ENCODE measurements around the gene GSS. TPM values are rescaled to one million over a fixed set of nuclear protein-coding genes. Genes with fewer than 3 reads are reported as not detected.

Gene GSS
- total and polyA plus RNA-seq, 2 donors from 2014 or later = 54.9 to 71.5 TPM

- no peaks in the 10 kb centered on the region for H3K9me3 ChIP-seq (ENCODE audit: control insufficient read depth in 2 of 3, insufficient read depth in 1 of 3, low read length in 3 of 3)
- intact Hi-C loops (cut with DNase I) = no loop called here
- no peak overlapping the region for H3K4me3 ChIP-seq (ENCODE audit: low read length in 3 of 3)
- FAIRE-seq (no peak), DNase-seq (peak in 1 of 5 donors; percentile 62)
- no peak overlapping the region for H3K9ac ChIP-seq (ENCODE audit: low read length in 3 of 3)
- no peaks in the 10 kb centered on the region for H3K27me3 ChIP-seq (ENCODE audit: control insufficient read depth, insufficient read depth, low read length)
- H3K27ac ChIP-seq (ENCODE audit: low read depth in 2 of 2, low read length in 2 of 2) = no peak overlapping the region
- no peak for TF ChIP-seq CTCF (IDR thresholded peaks at IDR 0.05; ENCODE audit: borderline replicate concordance, extremely low read depth, insufficient read depth)
- H3K4me1 ChIP-seq (ENCODE audit: control insufficient read depth in 2 of 3, insufficient read depth in 2 of 3, low read depth in 1 of 3, low read length in 3 of 3) = peaks cover 0 to 5% (median 0%) of the 10 kb centered on the region in 3 donors
- H3K36me3 ChIP-seq (ENCODE audit: control insufficient read depth in 2 of 3, insufficient read depth in 3 of 3, low read length in 3 of 3) = no peaks in the 10 kb centered on the region
Measured at GRCh38 chr20:34982270-34983088, 26.9 kb upstream of the GSS start.

GRCh38 chr20:34980543-34981233, 25.1 kb upstream of the GSS start:
- Histone ChIP-seq H3K27me3 (ENCODE audit: control insufficient read depth, insufficient read depth, low read length) (no peaks in the 10 kb centered on the region), H3K4me3 (ENCODE audit: low read length in 3 of 3) (no peak overlapping the region), H3K9me3 (ENCODE audit: control insufficient read depth in 2 of 3, insufficient read depth in 1 of 3, low read length in 3 of 3) (no peaks in the 10 kb centered on the region), H3K4me1 (ENCODE audit: control insufficient read depth in 2 of 3, insufficient read depth in 2 of 3, low read depth in 1 of 3, low read length in 3 of 3) (peaks cover 0 to 4% (median 0%) of the 10 kb centered on the region in 3 donors), H3K36me3 (ENCODE audit: control insufficient read depth in 2 of 3, insufficient read depth in 3 of 3, low read length in 3 of 3) (no peaks in the 10 kb centered on the region), H3K27ac (ENCODE audit: low read depth in 2 of 2, low read length in 2 of 2) (no peak overlapping the region), H3K9ac (ENCODE audit: low read length in 3 of 3) (no peak overlapping the region)
- FAIRE-seq (no peak), DNase-seq (peak in 2 of 5 donors; percentile 60 to 69)
- no peak for TF ChIP-seq CTCF (IDR thresholded peaks at IDR 0.05; ENCODE audit: borderline replicate concordance, extremely low read depth, insufficient read depth)
- intact Hi-C loops (cut with DNase I) = no loop called here

- Histone ChIP-seq H3K4me1 (ENCODE audit: control insufficient read depth in 2 of 3, insufficient read depth in 2 of 3, low read depth in 1 of 3, low read length in 3 of 3) (peaks cover 0 to 2% (median 0%) of the 10 kb centered on the region in 3 donors), H3K27me3 (ENCODE audit: control insufficient read depth, insufficient read depth, low read length) (no peaks in the 10 kb centered on the region), H3K27ac (ENCODE audit: low read depth in 2 of 2, low read length in 2 of 2) (no peak overlapping the region), H3K36me3 (ENCODE audit: control insufficient read depth in 2 of 3, insufficient read depth in 3 of 3, low read length in 3 of 3) (no peaks in the 10 kb centered on the region), H3K9ac (ENCODE audit: low read length in 3 of 3) (no peak overlapping the region), H3K4me3 (ENCODE audit: low read length in 3 of 3) (no peak overlapping the region), H3K9me3 (ENCODE audit: control insufficient read depth in 2 of 3, insufficient read depth in 1 of 3, low read length in 3 of 3) (no peaks in the 10 kb centered on the region)
- intact Hi-C loops (cut with DNase I) = no loop called here
- no peak for TF ChIP-seq CTCF (IDR thresholded peaks at IDR 0.05; ENCODE audit: borderline replicate concordance, extremely low read depth, insufficient read depth)
- FAIRE-seq = no peak
- DNase-seq = no peak
Measured at GRCh38 chr20:34979366-34980153, 24.0 kb upstream of the GSS start.
